ENCODE data around the gene UBASH3A.
"Not testable (repeated sequence)": the region's sequence is repeated elsewhere in the genome, so short reads cannot be mapped to it uniquely, and the experiment has no call there.

UBASH3A gene

GRCh38 chr21:42391297-42391696 is 12.4 kb upstream of the UBASH3A start:
- DNase-seq: no peak

- DNase-seq: peak; percentile 31
Observed at GRCh38 chr21:42392731-42393442, 10.8 kb upstream of the UBASH3A start.

GRCh38 chr21:42393443-42393950 is 10.2 kb upstream of the UBASH3A start:
- no peak for DNase-seq

- DNase-seq: no peak
Observed at GRCh38 chr21:42395302-42395701, 8.4 kb upstream of the UBASH3A start.

- no peak for DNase-seq
Observed at GRCh38 chr21:42395905-42396651, 7.6 kb upstream of the UBASH3A start, which contains the start of gene TMPRSS3. Gene TMPRSS3 (minus strand): TSS chr21:42396052. CDS start chr21:42395417, 635 bp downstream.

- no peak for DNase-seq
Observed at GRCh38 chr21:42396799-42397745, 6.6 kb upstream of the UBASH3A start.

GRCh38 chr21:42397746-42398394 is 5.8 kb upstream of the UBASH3A start:
- DNase-seq: no peak

GRCh38 chr21:42398436-42399028 is 5.2 kb upstream of the UBASH3A start:
- no peak for DNase-seq

GRCh38 chr21:42400525-42400924 is 3.2 kb upstream of the UBASH3A start:
- no peak for DNase-seq

GRCh38 chr21:42401154-42401553 is 2.5 kb upstream of the UBASH3A start:
- DNase-seq: no peak

GRCh38 chr21:42401820-42402251 is 1.9 kb upstream of the UBASH3A start:
- DNase-seq: no peak

GRCh38 chr21:42404539-42404938 is 837 bp downstream of the UBASH3A start:
- no peak for DNase-seq

GRCh38 chr21:42405064-42406013 is 1.6 kb downstream of the UBASH3A start:
- DNase-seq: no peak

- peak; percentile 68 for DNase-seq
Observed at GRCh38 chr21:42406201-42406621, 2.5 kb downstream of the UBASH3A start.

GRCh38 chr21:42406866-42407265 is 3.2 kb downstream of the UBASH3A start:
- DNase-seq: no peak

- DNase-seq: no peak
Observed at GRCh38 chr21:42407476-42407875, 3.8 kb downstream of the UBASH3A start.

- DNase-seq: not testable (repeated sequence)
Observed at GRCh38 chr21:42408718-42409117, 5.0 kb downstream of the UBASH3A start.

- no peak for DNase-seq
Observed at GRCh38 chr21:42409366-42409765, 5.7 kb downstream of the UBASH3A start.

GRCh38 chr21:42411197-42411869 is 7.6 kb downstream of the UBASH3A start:
- DNase-seq: peak; percentile 37
